Measurements from ENCODE around the gene TADA2B. TPM values are rescaled to one million over a fixed set of nuclear protein-coding genes. Genes with fewer than 3 reads are reported as not detected.

TADA2B gene
- total and polyA plus RNA-seq, 9 of the 15 experiments (the other 6 are each of a cell fraction or from before 2014, with no cell fraction given), result 0.55 to 12.2 (median 7.5) TPM

DNA sequence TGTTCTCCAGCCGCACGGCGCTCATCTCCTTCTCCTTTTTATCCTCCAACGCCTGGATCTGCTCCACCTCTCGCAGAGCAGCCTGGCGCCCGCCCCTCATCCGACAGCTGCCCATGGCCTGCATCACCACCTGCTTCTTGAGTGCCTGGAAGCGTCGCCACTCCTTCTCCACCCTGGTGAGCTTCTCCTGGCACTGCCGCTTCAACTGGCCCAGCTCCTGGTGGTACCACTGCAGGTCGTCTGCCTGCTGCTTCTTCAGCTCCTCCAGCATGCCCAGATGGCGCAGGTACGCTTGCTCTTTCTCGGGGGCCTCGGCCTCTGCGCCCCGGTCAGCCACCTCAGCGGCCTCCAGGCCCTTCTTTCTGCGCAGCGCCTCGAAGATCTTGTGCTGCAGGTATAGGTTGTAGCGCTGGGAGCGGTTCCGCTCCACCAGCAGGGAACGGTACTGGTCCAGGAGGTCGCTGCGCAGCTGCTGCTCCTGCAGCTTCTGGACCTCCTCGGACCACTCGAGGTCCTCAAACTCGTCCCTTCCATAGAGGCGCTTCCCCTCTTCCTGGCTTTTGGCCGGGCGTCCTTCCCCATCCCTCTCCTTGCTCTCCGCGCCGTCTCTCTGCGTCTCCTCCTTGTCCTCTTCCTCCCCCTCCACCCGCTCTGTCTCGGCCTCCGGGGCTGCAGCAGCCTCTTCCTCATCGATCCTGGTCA lies 1.2 kb upstream of the TADA2B start:
- BruUV-seq (replicated peaks), result no TSS peak
- Histone ChIP-seq H3K79me2 (ENCODE audit: control insufficient read depth, insufficient read depth, low read length) (peaks cover 36% of the 10 kb centered on the region), H3K27me3 (ENCODE audit: control insufficient read depth in 2 of 2, insufficient read depth in 2 of 2, low read length in 2 of 2) (no peaks in the 10 kb centered on the region), H3K36me3 (ENCODE audit: control insufficient read depth, insufficient read depth, low read length) (peaks cover 9% of the 10 kb centered on the region; the same call in 1 of the 3 replicates), H3K4me3 (peak overlapping the region; percentile 63), H3K9me3 (replicated peaks; ENCODE audit: control insufficient read depth, insufficient read depth, low read depth, low read length) (no peaks in the 10 kb centered on the region), H3K9ac (ENCODE audit: insufficient read depth in 1 of 2, low read depth in 2 of 2, low read length in 2 of 2) (peak overlapping the region; percentile 41 to 91; a peak in 3 of 4 replicates), H3K4me2 (ENCODE audit: insufficient read depth, low read length) (peak overlapping the region; percentile 82), H3K27ac (ENCODE audit: extremely low read depth, low read depth, low read length) (no peak overlapping the region), H4K20me1 (replicated peaks; ENCODE audit: control insufficient read depth, insufficient read depth, low read length) (peaks cover 13% of the 10 kb centered on the region; the same call in 1 of the 2 replicates), H2AFZ (ENCODE audit: low read depth, low read length) (peak overlapping the region; percentile 92), H3K4me1 (replicated peaks in 1 of 2; ENCODE audit: control insufficient read depth in 2 of 2, insufficient read depth in 2 of 2, low read length in 2 of 2) (peaks cover 14 to 32% of the 10 kb centered on the region in 2 experiments; a peak in 4 of 5 replicates), H3K9me1 (ENCODE audit: control insufficient read depth, insufficient read depth, low read length) (no peaks in the 10 kb centered on the region)
- in situ Hi-C loops (cut with MboI), result no loop called here
- FAIRE-seq, result no peak
- ChIA-PET POLR2A (interaction anchor here (0.5 to 1.6 kb wide), 4 partner anchors 15 to 26 kb away, joined by 3 to 6 read pairs (median 4); partner anchors contain the start of gene GRPEL1), CTCF (ENCODE audit: low intra/inter-chr PET ratio) (interaction anchor here (1.4 kb wide), 1 partner anchor 28 kb away, joined by 6 read pairs; no protein-coding TSS in a partner anchor)
- no peak for ATAC-seq
- intact Hi-C loops (cut with micrococcal nuclease), result no loop called here
- no peak for DNase-seq (ENCODE audit: extremely low read depth in 1 of 4, low spot score in 3 of 4)
- WGBS (ENCODE audit: insufficient coverage, low coverage, missing lambda C conversion rate), result 59% methylated on average over 36 of the region's 42 CpGs
- TF ChIP-seq ZNF655 (CRISPR knock-in tag; IDR thresholded peaks at IDR 0.05), result no peak
- 0 out of 2 replicates have a peak, but pooled peaks have one; percentile 16 for TF ChIP-seq FOXK1 (CRISPR knock-in tag; IDR thresholded peaks at IDR 0.05; ENCODE audit: borderline replicate concordance)
- TF ChIP-seq, protein P1, sequence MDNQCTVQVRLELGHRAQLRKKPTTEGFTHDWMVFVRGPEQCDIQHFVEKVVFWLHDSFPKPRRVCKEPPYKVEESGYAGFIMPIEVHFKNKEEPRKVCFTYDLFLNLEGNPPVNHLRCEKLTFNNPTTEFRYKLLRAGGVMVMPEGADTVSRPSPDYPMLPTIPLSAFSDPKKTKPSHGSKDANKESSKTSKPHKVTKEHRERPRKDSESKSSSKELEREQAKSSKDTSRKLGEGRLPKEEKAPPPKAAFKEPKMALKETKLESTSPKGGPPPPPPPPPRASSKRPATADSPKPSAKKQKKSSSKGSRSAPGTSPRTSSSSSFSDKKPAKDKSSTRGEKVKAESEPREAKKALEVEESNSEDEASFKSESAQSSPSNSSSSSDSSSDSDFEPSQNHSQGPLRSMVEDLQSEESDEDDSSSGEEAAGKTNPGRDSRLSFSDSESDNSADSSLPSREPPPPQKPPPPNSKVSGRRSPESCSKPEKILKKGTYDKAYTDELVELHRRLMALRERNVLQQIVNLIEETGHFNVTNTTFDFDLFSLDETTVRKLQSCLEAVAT (IDR thresholded peaks at IDR 0.05), result peak in 1 of 2 experiments; percentile 82; a peak in 1 of 4 replicates
- peak; percentile 30; the same call in 1 of the 2 replicates for TF ChIP-seq ZBED1 (IDR thresholded peaks at IDR 0.05)
- no peak for TF ChIP-seq MAFK (IDR thresholded peaks at IDR 0.05; ENCODE audit: low read length)
- TF ChIP-seq, protein P2, sequence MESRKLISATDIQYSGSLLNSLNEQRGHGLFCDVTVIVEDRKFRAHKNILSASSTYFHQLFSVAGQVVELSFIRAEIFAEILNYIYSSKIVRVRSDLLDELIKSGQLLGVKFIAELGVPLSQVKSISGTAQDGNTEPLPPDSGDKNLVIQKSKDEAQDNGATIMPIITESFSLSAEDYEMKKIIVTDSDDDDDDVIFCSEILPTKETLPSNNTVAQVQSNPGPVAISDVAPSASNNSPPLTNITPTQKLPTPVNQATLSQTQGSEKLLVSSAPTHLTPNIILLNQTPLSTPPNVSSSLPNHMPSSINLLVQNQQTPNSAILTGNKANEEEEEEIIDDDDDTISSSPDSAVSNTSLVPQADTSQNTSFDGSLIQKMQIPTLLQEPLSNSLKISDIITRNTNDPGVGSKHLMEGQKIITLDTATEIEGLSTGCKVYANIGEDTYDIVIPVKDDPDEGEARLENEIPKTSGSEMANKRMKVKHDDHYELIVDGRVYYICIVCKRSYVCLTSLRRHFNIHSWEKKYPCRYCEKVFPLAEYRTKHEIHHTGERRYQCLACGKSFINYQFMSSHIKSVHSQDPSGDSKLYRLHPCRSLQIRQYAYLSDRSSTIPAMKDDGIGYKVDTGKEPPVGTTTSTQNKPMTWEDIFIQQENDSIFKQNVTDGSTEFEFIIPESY (CRISPR knock-in tag; IDR thresholded peaks at IDR 0.05), result peak; percentile 59; the same call in 1 of the 2 replicates
- TF ChIP-seq TSHZ1 (CRISPR knock-in tag; IDR thresholded peaks at IDR 0.05), result no peak

Measured in K562 (cell line).